Left renal pelvis (tissue), 4 donors: Measurements from ENCODE around the gene CYSTM1. TPM values are rescaled to one million over a fixed set of nuclear protein-coding genes. Genes with fewer than 3 reads are reported as not detected.

Experiments
- DNase-seq, 4 donors: peaks; one replicate each; pipeline ENCODE4 v3.0.0-alpha.2; 2013; ENCODE audit warnings: low read depth in 4 of 4, low spot score in 3 of 4
- polyA plus RNA-seq, 4 donors: library from polyadenylated mRNA; unstranded; fragments of 120-200 nt; gene quantifications; one replicate each; pipeline ENCODE4 v1.2.1, GENCODE V29; 2013; ENCODE audit not compliant: insufficient read length in 4 of 4

The CYSTM1 gene
- polyA plus RNA-seq, 4 donors: 20.3 to 67.4 (median 65.4) TPM

DNA sequence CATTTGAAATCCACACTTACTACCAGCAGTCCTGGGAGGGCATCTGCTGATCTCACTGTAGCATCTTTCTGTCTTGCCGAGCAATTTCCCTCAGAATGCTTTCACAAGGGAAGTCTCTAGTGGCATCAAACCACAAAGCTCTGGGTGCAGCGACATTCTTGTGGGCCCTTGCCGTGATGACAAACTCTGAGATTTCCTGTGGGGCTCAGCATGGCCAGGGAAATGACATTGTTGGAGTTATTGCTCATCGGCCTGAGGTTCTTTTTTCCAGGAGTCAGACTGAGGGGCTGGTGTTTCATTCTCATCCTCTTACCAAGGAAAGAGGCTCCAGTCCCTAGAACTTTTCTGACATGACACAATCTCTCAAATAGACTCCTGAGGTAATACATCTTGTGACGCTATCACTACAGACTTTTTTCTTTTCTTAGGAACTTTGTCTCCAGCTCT is 76.6 kb downstream of the CYSTM1 start:
- DNase-seq: no peak

DNA sequence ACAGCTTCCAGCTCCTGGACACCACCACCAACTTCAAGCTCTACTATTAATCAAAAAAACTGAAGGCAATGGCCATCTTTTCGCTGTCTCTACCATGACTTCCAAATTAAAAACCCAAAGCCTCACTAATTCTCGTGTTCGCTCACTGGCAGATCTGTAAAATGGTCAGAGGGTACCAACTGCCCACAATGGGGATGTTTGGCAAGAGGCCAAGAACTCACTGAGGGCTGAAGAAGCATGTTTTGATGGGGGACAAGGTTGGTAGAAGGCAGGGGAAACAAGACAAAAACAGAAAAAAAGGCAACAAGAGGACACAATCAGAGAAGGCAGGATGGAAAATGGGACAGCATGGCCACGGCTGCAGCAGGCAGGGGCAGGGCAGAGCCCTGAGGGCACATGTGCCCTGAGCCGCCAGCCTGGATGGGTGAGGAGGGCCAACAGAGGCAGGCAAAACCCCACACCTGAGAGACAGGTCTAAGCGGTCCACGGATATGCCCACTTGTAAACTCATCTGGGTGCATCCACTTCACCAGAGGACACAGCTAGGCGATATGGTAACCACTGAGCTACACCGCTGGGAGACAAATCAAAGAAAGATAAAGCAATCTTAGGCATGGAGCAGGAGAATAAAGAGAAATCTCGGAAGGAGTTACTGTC is 77.6 kb downstream of the CYSTM1 start:
- DNase-seq: no peak

DNA sequence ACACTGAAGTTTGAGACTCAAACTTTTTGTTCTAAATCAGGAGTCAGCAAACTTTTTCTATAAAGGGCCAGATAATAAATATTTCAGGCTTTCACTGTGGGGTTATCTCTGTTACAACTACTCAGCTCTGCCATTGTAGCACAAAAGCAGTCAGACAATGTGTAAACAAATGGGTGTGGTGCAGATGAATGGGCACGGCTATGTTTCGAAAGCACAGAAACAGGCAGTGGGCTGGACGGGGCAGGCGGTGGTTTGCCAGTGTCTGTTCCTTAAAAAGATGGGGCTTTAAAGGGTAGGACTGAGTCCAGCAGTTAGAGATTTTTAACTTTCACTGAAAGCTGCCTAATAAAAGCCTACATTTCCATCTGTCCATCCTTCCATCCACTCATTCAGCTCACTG is 79.0 kb downstream of the CYSTM1 start:
- no peak for DNase-seq

DNA sequence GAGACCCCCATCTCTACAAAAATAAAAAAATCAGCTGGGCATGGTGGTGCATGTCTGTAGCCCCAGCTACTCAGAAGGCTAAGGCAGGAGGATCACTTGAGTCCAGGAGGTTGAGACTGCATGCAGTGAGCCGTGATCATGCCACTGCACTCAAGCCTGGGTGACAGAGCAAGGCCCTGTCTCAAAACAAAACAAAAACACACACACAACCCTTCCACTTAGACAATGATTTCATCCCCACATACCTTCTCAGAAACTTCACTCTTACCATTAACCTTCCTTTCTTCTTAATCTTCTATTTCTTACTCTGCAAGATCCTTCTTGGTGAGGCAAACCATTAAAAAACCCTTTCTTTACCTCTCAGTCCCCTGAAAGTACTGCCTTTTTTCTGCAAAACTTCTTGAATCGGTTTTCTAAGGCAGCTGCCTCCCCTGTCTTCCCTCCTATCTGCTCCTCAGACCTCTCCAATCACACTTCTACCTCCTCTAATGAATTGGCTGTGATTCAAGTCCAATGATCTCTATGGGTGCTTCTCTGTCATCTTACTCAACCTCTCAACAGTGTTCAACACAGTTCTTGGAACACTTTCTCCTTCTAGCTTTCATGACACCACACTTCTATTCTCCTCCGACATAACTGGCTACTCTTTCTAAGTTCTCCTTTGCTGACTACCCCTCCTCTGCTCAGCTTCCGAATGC is 80.6 kb downstream of the CYSTM1 start:
- no peak for DNase-seq

DNA sequence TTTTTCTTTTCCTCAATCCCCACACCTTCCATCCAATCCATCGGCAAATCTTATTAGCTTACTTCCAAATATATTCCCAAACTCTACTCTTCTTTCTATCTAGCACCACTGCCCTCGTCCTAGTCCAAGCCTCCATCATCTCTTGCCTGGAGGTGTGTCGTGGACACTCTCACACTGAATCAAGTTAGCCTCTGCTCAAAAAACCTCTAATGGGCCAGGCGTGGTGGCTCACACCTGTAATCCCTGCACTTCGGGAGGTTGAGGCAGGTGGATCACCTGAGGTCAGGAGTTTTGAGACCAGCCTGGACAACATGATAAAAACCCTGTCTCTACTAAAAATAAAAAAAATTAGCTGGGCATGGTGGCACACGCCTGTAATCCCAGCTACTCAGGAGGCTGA is 81.7 kb downstream of the CYSTM1 start:
- DNase-seq: no peak

DNA sequence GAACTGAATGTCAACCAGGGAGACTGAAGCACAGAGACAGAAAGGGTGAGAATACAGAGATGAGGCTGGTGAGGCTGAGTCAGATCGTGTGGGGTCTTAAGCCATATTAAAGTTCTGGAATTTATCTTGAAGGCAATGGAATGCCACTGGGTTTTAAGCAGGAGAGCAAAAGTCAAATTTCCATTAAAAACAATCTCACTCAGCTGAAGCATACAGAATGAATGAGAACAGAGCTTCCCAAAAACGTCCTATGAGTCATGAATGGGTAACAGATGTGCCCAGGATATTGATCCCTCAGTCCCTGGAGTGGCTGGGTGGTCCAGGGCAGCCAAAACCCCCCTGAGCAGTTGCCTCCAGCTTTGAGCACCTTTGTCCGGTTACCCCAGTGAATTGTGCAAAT is 83.0 kb downstream of the CYSTM1 start:
- DNase-seq: no peak

DNA sequence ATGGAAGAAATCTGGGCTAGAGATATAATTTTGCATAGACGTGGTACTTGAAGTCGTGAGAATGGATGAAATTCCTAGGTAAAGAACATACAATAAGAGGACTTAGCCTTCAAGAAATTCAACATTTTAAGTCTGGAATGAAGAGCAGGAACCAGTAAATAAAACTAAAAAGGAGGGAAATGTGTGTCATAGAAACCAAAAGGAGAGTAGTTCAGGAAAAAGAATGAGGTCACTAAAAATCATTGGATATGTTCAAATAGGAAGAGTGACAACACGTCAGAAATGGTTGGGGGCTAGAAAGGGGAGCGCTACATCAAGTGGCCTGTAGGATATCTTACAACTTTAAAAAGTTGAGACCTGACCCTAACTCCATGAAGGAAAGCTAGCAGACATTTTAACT is 83.9 kb downstream of the CYSTM1 start:
- DNase-seq: no peak

DNA sequence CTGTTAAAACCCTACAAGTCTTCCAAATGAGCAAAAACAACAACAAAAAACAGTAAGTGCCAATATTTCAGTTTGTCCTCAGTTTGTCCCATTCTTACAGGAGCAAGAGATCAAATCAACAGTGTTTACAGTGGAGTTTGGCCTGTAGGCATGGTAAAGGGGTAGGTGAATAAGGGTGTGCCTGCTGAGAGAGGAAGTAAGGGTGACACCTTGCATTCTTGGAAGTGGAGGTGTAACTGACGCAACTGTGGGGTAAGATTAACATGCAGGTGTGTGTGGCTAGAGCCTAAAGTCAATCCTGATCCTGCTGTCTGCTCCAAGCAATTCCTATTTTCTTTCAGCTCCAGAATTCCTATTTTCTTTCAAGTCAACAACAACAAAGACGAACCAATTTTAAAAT is 84.5 kb downstream of the CYSTM1 start:
- no peak for DNase-seq

DNA sequence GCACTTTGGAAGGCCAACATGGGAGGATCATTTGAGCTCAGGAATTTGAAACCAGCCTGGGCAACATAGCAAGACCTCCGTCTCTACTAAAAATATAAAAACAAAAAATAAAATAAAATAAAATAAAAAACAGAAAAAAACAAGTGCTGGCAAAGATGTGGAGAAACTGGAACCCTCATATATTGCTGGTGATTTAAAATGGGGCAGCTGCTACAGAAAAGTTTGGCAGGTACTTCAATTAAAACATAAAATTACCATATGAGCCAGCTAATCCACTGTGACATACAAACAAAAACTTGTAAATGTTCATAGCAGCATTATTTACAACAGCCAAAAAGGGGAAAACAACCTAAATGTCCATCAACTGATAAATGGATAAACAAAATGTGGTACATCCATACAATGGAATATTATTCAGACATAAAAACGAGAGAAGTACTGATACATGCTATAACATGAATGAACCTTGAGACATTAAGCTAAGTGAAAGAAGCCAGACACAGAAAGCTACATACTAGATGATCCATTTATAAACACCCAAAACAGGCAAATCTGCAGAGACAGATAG is 85.2 kb downstream of the CYSTM1 start:
- no peak for DNase-seq

DNA sequence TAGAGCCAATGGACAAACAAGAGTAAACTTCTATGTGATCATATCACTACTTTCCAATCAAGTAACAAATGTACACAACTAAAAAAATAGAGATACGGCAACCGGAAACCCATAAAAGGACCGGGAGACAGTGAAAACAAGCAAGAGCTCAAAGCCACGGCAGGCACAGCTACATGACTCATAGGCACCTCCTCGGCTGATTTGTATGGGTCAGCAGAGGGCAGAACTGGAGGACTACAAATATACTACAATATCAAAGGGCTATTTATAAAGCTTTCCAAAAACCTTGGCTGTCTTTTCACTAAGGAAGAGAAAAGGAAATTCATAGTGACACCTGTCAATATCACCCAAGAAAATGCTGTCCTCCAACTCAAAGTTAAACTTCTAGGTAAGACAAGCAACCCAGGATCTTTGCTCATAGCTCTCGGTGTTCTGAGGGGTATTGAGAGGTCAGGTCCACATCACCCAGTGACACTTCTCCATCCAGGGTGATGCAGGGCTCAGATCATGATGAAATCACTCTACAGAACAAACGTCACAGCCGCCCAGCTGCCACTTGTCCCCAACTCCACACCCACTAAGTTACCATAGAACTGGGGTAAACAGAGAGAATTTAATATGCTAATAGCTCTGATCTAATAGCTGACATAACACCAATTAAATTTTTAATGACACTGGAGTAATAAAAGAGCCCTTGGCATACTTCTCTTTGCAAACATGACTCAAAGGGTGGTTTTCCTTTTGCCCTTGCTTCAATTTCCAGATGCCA is 86.6 kb downstream of the CYSTM1 start:
- DNase-seq: no peak

DNA sequence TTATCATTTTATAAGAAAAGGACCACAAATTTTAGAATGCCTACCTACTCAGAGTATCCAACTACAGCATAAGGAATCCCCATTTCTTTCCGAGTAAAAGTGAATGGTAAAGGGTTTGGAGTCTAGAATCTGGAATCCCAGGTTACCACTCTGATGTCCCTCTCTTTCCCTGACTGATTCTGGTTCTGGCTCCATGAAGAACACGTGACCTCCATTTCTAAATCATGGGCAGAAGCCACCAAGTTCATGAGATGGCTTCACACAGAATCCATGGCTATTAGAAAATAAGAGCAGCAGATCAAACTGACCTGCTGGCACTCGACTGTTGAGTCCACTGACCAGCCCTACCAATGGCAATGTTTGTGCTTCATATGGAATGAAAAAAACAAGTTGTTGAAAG is 87.2 kb downstream of the CYSTM1 start:
- DNase-seq: no peak

DNA sequence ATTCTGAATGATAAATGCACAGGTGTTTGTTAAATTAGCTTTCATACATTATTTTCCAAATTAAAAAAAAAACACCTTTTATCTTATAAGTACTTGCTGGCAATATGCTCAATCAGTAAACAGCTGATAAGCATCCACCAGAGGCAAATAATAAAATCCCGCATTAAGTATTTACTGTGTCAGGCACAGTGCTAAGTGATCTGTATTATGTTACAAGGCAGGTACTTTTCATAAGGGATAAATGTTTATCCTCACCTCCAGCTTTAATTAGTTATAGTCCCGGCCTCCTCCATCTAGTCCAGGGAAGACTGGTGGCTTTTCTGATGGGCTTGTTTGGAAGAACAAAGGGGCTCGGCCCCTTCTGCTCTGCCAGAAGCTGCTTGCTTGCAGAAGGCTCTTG is 87.9 kb downstream of the CYSTM1 start:
- DNase-seq: no peak

DNA sequence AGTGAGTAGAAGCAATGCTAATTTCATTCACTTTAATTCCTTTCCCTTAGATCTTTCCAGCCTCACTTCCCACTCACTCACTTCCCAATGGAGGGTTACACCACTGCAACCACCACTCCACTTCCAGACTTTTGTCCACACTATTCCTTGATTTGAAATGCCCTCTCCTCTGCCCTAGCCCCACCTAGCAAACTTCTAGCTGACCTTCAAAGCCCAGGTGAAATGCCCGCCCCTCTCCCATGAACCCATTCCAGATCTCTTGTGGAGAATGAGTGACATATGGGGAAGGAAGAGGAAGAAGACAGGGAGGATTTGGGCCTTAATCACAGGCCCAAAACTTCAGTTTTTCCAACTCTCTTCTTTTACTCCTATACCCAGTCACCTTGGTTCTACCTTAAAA is 90.9 kb downstream of the CYSTM1 start:
- no peak for DNase-seq

DNA sequence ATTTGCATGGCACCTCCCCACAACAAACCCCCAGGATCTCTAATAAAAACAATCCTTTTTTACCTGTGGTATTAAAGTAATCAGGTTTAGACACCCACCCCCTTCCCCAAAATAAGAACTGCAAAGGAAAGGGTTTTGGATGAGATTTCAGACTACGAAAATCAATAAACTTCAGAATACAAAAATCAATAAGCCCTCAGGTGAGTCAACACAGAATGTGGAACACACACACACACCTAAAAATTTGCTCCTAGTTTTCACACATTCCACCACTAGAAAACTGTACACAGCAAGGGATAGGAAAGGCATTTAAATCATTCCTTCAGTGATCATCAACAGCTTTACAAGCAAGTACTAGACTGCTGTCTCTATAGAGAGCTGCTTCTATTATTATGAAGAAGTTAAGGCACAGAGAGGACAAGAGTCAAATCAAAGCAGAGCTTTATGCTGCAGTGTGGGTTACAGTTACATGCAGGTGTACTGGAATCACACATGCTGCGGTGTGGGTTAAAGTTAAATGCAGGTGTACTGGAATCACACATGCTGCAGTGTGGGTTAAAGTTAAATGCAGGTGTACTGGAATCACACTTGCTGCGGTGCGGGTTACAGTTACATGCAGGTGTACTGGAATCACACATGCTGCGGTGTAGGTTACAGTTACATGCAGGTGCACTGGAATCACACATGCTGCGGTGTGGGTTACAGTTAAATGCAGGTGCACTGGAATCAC is 91.6 kb downstream of the CYSTM1 start:
- no peak for DNase-seq

DNA sequence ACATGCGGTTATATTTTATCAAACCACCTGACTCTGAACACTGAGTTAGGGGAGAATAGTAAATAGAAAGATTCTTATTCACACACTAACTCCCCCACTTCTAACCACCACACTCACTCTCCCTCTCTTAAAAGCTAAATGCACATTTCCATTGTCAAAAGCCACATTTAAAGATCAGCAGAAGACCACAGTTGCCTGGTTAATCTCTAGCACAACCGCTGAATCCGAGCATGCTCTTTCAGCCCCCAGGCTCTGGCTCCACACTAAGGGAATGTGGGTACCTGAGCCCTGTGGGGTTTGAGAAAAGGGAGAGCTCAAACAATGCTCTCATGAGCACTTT is 92.2 kb downstream of the CYSTM1 start:
- DNase-seq: no peak

DNA sequence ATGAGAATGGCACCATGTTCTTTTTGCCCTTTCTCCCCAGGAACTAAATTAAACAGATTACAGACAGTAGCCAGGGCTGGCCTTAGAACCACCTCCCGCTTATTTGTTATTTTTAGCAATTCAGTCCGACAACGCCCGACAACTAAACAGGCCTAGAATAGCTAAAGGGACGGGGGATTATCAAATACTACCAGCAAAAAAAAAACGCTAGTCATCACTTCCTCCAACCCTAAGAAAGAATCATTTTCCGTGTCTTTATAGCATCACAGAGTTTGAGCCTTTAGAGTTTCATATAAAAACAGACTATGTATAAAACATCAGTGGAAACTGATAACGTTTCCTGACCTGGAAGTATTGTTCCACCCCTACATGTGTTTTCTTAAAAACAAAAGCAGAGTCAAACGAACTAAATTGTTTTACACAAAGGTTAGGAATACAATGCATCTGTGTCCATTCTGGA is 92.6 kb downstream of the CYSTM1 start:
- DNase-seq: no peak

DNA sequence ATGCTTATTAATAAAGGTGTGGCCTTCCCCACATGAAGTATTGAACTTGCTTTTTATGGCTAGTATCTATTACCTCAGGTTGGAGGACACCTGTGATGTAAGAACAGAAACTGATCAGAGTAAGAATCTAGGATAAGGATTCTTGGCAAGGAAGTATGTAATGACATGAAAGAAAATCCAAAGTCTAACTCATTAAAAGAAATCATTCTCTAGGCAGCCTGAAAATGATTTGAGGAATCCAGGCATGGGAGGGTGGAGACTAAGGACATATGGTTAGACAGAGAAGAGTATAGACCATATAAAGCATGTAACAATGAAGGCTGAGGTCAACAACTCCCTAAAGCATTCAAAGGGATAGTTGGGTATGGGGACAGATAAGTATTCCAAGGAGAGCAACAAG is 95.0 kb downstream of the CYSTM1 start:
- no peak for DNase-seq

DNA sequence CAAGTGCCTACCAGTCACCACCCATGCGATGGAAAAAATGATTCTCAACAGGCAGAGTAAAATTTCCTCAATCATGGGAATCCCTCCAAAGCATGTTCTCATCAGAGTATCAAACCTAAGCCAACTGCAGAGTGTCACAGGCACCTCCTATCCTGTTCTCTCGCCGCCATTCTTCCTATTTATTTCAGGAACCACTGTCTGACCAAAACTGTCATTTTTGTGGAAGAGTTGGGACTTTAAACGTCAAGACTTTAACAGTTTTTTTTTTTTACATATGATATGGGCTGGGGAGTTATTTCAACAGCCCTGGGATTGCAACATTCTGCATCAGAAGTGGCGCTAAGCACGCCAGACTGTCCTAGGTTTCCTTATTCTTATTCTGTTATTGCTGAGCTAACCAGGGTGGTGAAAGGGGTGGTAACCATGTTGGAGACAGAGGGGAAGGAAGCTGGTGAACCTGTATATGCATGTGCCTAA is 98.5 kb downstream of the CYSTM1 start:
- no peak for DNase-seq

DNA sequence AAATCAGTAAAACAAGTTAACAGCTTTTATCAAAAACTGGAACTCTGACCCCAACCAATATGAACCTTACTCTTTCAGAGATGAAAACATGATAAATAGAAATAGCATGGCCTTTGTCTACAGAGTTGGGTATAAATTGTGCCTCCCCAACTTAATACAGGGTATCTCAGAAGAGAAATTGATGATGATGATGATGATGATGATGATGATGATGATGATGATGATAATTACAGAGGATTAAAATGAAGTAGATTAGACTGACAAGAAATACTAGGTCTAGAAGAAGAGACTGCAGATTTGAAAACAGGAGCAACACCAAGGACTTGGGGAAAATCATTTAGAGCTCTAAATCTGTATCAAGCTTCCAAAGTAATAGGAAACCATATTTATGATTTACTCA is 100.8 kb downstream of the CYSTM1 start:
- DNase-seq: no peak

DNA sequence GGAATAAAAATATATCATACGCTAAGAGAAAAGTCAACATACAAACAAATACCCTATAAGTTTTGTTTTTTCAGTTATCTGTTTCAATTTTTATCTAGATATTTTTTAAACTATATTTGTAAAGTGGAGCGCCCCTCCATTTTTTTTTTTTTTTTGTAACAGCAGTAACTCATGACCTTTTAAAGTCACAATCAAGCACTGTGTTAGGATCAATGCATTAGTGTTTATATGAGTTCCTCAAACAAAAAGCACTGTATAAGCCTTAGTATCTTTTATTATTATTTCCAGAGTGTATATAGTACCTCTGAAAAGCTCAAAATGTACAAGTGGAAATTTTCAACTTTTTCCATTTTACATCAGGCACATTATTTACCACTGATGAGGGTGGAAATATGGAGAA is 107.3 kb downstream of the CYSTM1 start:
- no peak for DNase-seq

DNA sequence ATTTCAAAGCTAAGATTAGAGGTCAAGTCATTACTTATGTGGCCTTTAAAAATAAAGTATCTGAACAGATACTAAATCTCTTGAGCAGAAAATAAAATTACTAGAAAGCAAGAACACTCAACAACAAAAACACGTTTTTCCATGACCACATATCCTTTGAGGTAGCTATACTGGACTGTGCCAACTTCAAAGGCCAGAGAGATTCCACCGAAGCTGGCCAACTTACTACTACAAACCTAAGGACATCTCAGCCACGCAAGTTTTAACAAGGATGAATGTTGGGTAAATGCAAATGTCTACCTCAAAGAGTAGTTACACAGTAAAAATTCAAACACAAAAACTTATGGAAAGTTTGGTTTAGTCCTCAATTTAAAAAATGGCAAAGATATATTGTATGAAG is 109.0 kb downstream of the CYSTM1 start:
- no peak for DNase-seq
